Measurements from ENCODE around the gene RPL9. TPM values are rescaled to one million over a fixed set of nuclear protein-coding genes. Genes with fewer than 3 reads are reported as not detected.

The RPL9 gene
- total RNA-seq = 2,826 and 2,988 TPM in 2 replicates

DNA sequence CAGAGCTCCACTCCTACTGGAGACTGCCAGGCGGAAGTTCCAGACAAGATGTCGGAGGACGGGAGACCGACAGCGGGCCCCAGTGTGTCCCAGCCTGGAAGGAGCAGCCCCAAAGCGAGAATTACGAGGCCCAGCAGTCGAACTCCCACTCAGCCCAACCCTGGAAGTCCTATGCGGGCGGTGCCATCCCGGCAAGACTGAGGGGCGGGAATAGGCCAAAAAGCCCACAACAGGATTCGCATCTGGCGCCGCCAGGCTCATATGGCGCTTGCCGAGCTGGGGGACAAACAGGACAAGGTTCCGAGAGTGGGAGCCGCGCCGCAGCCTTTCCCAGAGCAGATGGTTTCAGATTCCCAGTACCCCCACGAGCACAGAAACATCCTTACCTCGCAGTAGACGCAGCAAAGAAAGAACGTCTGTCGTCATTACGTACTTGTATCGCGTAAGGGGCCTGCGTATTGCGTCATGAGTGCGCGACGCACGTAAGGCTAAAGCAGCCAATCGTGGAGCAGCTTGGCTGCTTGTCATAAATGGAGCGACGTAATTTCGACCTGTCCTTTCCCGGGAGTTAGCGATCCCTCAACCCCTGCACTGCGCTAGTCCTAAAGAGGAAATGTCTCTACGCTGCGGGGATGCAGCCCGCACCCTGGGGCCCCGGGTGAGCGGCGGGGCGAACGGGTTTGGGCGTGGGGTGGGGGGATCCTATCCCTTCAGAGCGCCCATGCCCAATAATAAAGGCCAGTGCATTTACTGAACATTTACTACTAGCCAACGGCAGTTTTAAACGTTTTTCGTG is at the start of gene RPL9, which contains the start of gene LIAS:
TSS of gene RPL9 (minus strand) at position 418 of the 796 bp plus-strand sequence. CDS start 483 bp downstream, outside the sequence.
TSS of gene LIAS (plus strand) at position 552 of the 796 bp plus-strand sequence. CDS start at position 614, 62 bp downstream.

DNA sequence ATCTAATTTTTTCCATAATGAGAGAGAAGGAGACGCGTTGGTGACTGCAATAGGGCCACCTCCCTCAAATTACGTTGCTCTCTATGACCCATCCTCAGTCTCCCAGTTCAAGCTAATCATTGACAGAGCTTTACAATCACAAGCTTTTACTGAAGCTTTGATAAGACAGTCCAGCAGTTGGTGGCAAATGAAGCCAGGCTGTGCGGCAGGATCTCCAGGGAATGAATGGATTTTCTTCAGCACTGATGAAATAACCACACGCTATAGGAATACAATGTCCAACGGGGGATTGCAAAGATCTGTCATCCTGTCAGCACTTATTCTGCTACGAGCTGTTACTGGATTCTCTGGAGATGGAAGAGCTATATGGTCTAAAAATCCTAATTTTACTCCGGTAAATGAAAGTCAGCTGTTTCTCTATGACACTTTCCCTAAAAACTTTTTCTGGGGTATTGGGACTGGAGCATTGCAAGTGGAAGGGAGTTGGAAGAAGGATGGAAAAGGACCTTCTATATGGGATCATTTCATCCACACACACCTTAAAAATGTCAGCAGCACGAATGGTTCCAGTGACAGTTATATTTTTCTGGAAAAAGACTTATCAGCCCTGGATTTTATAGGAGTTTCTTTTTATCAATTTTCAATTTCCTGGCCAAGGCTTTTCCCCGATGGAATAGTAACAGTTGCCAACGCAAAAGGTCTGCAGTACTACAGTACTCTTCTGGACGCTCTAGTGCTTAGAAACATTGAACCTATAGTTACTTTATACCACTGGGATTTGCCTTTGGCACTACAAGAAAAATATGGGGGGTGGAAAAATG is 51.7 kb downstream of the RPL9 start, which contains the start of gene KLB:
TSS of gene KLB (plus strand) at position 168 of the 821 bp plus-strand sequence. CDS start at position 188, 20 bp downstream.

Other genes with a start within 250 kb of the RPL9 start
- 43.5 and 49.5 TPM in 2 replicates for gene RFC1, start 92.6 kb downstream of the RPL9 start, total RNA-seq
- not detected in 2 replicates for gene KLB, start 52.0 kb downstream of the RPL9 start, total RNA-seq
- gene LIAS, start 134 bp upstream of the RPL9 start, total RNA-seq = 5.4 and 6.5 TPM in 2 replicates
- gene UGDH, start 68.5 kb upstream of the RPL9 start, total RNA-seq = 174 and 226 TPM in 2 replicates
- 33.7 and 37.3 TPM in 2 replicates for gene SMIM14, start 179.9 kb upstream of the RPL9 start, total RNA-seq
- 8.7 and 13.9 TPM in 2 replicates for gene UBE2K, start 239.2 kb upstream of the RPL9 start, total RNA-seq

All from smooth muscle cell of bladder (primary cell).